ENCODE measurements around the gene FAM240A. TPM values are rescaled to one million over a fixed set of nuclear protein-coding genes. Genes with fewer than 3 reads are reported as not detected.

Gene FAM240A
- total RNA-seq, 1 experiment from 2014 or later: not detected

GRCh38 chr3:46663591-46664135, 51.3 kb downstream of the FAM240A start:
- ChIA-PET POLR2A (ENCODE audit: low non-redundant PET) (no interaction called here), CTCF (no interaction called here)
- Histone ChIP-seq H3K4me3 (ENCODE audit: low read depth, low read length, poor library complexity, severe bottlenecking) (no peak overlapping the region), H3K4me1 (ENCODE audit: insufficient read depth, low read length, poor library complexity, severe bottlenecking) (no peaks in the 10 kb centered on the region), H3K27ac (ENCODE audit: low read depth, low read length, poor library complexity, severe bottlenecking) (no peak overlapping the region), H3K36me3 (ENCODE audit: insufficient read depth, low read length, poor library complexity, severe bottlenecking) (no peaks in the 10 kb centered on the region), H3K9me3 (ENCODE audit: low read depth, low read length, poor library complexity, severe bottlenecking) (no peaks in the 10 kb centered on the region), H3K27me3 (replicated peaks; ENCODE audit: insufficient read depth, low read depth, low read length, poor library complexity) (no peaks in the 10 kb centered on the region)
- no TSS peak for BruUV-seq (replicated peaks)
- TF ChIP-seq CTCF (conservative IDR thresholded peaks at IDR 0.05; ENCODE audit: low read depth, low read length): no peak
- TF ChIP-seq EZH2 (IDR thresholded peaks at IDR 0.05; ENCODE audit: borderline replicate concordance, low read depth, low read length, poor library complexity, severe bottlenecking): no peak
- no peak for DNase-seq (ENCODE audit: low spot score)
- intact Hi-C loops (cut with micrococcal nuclease; ENCODE audit: unreplicated experiment): no loop called here

GRCh38 chr3:46664188-46664970, 52.1 kb downstream of the FAM240A start:
- POLR2A ChIA-PET (ENCODE audit: low non-redundant PET): no interaction called here
- Histone ChIP-seq H3K36me3 (ENCODE audit: insufficient read depth, low read length, poor library complexity, severe bottlenecking) (no peaks in the 10 kb centered on the region), H3K27ac (ENCODE audit: low read depth, low read length, poor library complexity, severe bottlenecking) (no peak overlapping the region), H3K27me3 (replicated peaks; ENCODE audit: insufficient read depth, low read depth, low read length, poor library complexity) (no peaks in the 10 kb centered on the region), H3K9me3 (ENCODE audit: low read depth, low read length, poor library complexity, severe bottlenecking) (no peaks in the 10 kb centered on the region), H3K4me1 (ENCODE audit: insufficient read depth, low read length, poor library complexity, severe bottlenecking) (no peaks in the 10 kb centered on the region), H3K4me3 (ENCODE audit: low read depth, low read length, poor library complexity, severe bottlenecking) (no peak overlapping the region)
- no peak for DNase-seq (ENCODE audit: low spot score)
- CTCF ChIA-PET: no interaction called here
- no TSS peak for BruUV-seq (replicated peaks)
- TF ChIP-seq EZH2 (IDR thresholded peaks at IDR 0.05; ENCODE audit: borderline replicate concordance, low read depth, low read length, poor library complexity, severe bottlenecking) (no peak), CTCF (conservative IDR thresholded peaks at IDR 0.05; ENCODE audit: low read depth, low read length) (no peak)
- intact Hi-C loops (cut with micrococcal nuclease; ENCODE audit: unreplicated experiment): no loop called here

GRCh38 chr3:46664971-46665762, 52.8 kb downstream of the FAM240A start:
- DNase-seq (ENCODE audit: low spot score): no peak
- ChIA-PET CTCF (no interaction called here), POLR2A (ENCODE audit: low non-redundant PET) (no interaction called here)
- intact Hi-C loops (cut with micrococcal nuclease; ENCODE audit: unreplicated experiment): no loop called here
- no peak overlapping the region for H3K27ac ChIP-seq (ENCODE audit: low read depth, low read length, poor library complexity, severe bottlenecking)
- H3K36me3 ChIP-seq (ENCODE audit: insufficient read depth, low read length, poor library complexity, severe bottlenecking): no peaks in the 10 kb centered on the region
- no peak for TF ChIP-seq EZH2 (IDR thresholded peaks at IDR 0.05; ENCODE audit: borderline replicate concordance, low read depth, low read length, poor library complexity, severe bottlenecking)
- TF ChIP-seq CTCF (conservative IDR thresholded peaks at IDR 0.05; ENCODE audit: low read depth, low read length): no peak
- H3K4me1 ChIP-seq (ENCODE audit: insufficient read depth, low read length, poor library complexity, severe bottlenecking): no peaks in the 10 kb centered on the region
- no peak overlapping the region for H3K4me3 ChIP-seq (ENCODE audit: low read depth, low read length, poor library complexity, severe bottlenecking)
- BruUV-seq (replicated peaks): no TSS peak
- no peaks in the 10 kb centered on the region for H3K9me3 ChIP-seq (ENCODE audit: low read depth, low read length, poor library complexity, severe bottlenecking)
- no peaks in the 10 kb centered on the region for H3K27me3 ChIP-seq (replicated peaks; ENCODE audit: insufficient read depth, low read depth, low read length, poor library complexity)

All from A673 (cell line).